ENCODE data around the gene PXMP2. TPM values are rescaled to one million over a fixed set of nuclear protein-coding genes. Genes with fewer than 3 reads are reported as not detected.
A peak's percentile ranks its signal among the peaks of the same experiment; 100 is the strongest.
"Not testable (repeated sequence)": the region's sequence is repeated elsewhere in the genome, so short reads cannot be mapped to it uniquely, and the experiment has no call there.

Gene PXMP2
- total and polyA plus RNA-seq, 2 donors from 2014 or later = 23.4 to 90.9 TPM

GRCh38 chr12:132746613-132747012 is 59.2 kb downstream of the PXMP2 start:
- Histone ChIP-seq H3K27ac (ENCODE audit: low read depth in 2 of 2, low read length in 2 of 2) (no peak overlapping the region), H3K36me3 (ENCODE audit: control insufficient read depth in 2 of 3, insufficient read depth in 3 of 3, low read length in 3 of 3) (peaks cover 23 to 73% (median 45%) of the 10 kb centered on the region in 3 donors), H3K4me3 (ENCODE audit: low read length in 3 of 3) (no peak overlapping the region), H3K4me1 (ENCODE audit: control insufficient read depth in 2 of 3, insufficient read depth in 2 of 3, low read depth in 1 of 3, low read length in 3 of 3) (no peaks in the 10 kb centered on the region), H3K9me3 (ENCODE audit: control insufficient read depth in 2 of 3, insufficient read depth in 1 of 3, low read length in 3 of 3) (no peaks in the 10 kb centered on the region), H3K9ac (ENCODE audit: low read length in 3 of 3) (no peak overlapping the region), H3K27me3 (ENCODE audit: control insufficient read depth, insufficient read depth, low read length) (no peaks in the 10 kb centered on the region)
- intact Hi-C loops (cut with DNase I) = no loop called here
- no peak for DNase-seq
- TF ChIP-seq, protein P1, sequence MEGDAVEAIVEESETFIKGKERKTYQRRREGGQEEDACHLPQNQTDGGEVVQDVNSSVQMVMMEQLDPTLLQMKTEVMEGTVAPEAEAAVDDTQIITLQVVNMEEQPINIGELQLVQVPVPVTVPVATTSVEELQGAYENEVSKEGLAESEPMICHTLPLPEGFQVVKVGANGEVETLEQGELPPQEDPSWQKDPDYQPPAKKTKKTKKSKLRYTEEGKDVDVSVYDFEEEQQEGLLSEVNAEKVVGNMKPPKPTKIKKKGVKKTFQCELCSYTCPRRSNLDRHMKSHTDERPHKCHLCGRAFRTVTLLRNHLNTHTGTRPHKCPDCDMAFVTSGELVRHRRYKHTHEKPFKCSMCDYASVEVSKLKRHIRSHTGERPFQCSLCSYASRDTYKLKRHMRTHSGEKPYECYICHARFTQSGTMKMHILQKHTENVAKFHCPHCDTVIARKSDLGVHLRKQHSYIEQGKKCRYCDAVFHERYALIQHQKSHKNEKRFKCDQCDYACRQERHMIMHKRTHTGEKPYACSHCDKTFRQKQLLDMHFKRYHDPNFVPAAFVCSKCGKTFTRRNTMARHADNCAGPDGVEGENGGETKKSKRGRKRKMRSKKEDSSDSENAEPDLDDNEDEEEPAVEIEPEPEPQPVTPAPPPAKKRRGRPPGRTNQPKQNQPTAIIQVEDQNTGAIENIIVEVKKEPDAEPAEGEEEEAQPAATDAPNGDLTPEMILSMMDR (IDR thresholded peaks at IDR 0.05; ENCODE audit: borderline replicate concordance, extremely low read depth, insufficient read depth) = no peak
- FAIRE-seq = no peak

DNA sequence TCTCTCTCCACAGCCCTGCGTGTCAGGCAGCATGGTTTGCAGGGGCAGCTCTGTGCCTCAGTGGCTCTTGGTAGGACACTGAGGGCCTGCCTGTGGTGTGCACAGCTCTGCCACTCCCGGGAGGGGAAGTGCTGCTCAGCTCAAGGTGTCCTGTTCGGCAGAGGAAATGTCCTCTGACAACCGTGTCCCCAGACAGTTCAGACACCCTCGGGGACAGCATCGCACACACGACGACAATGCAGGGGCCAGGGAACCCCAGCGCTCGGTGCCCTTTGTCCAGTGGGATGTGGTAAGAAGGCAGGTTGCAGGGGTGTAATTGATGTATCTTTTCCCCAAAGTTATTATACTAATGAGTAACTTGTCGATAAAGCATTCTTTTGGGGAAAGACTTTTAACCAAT is 60.0 kb downstream of the PXMP2 start:
- Histone ChIP-seq H3K9me3 (ENCODE audit: control insufficient read depth in 2 of 3, insufficient read depth in 1 of 3, low read length in 3 of 3) (no peaks in the 10 kb centered on the region), H3K4me1 (ENCODE audit: control insufficient read depth in 2 of 3, insufficient read depth in 2 of 3, low read depth in 1 of 3, low read length in 3 of 3) (no peaks in the 10 kb centered on the region), H3K9ac (ENCODE audit: low read length in 3 of 3) (no peak overlapping the region), H3K36me3 (ENCODE audit: control insufficient read depth in 2 of 3, insufficient read depth in 3 of 3, low read length in 3 of 3) (peaks cover 20 to 65% (median 44%) of the 10 kb centered on the region in 3 donors), H3K4me3 (ENCODE audit: low read length in 3 of 3) (no peak overlapping the region), H3K27ac (ENCODE audit: low read depth in 2 of 2, low read length in 2 of 2) (no peak overlapping the region), H3K27me3 (ENCODE audit: control insufficient read depth, insufficient read depth, low read length) (no peaks in the 10 kb centered on the region)
- DNase-seq (peak in 1 of 5 donors; percentile 32), FAIRE-seq (no peak)
- intact Hi-C loops (cut with DNase I) = no loop called here
- TF ChIP-seq, protein P1 (IDR thresholded peaks at IDR 0.05; ENCODE audit: borderline replicate concordance, extremely low read depth, insufficient read depth) = no peak

- no peak overlapping the region for H3K9ac ChIP-seq (ENCODE audit: low read length in 3 of 3)
- intact Hi-C loops (cut with DNase I) = no loop called here
- H3K27ac ChIP-seq (ENCODE audit: low read depth in 2 of 2, low read length in 2 of 2) = no peak overlapping the region
- FAIRE-seq = no peak
- DNase-seq = peak in 1 of 5 donors; percentile 43
- TF ChIP-seq, protein P1 (IDR thresholded peaks at IDR 0.05; ENCODE audit: borderline replicate concordance, extremely low read depth, insufficient read depth) = no peak
- no peaks in the 10 kb centered on the region for H3K9me3 ChIP-seq (ENCODE audit: control insufficient read depth in 2 of 3, insufficient read depth in 1 of 3, low read length in 3 of 3)
- H3K4me3 ChIP-seq (ENCODE audit: low read length in 3 of 3) = no peak overlapping the region
- H3K36me3 ChIP-seq (ENCODE audit: control insufficient read depth in 2 of 3, insufficient read depth in 3 of 3, low read length in 3 of 3) = peaks cover 15 to 64% (median 39%) of the 10 kb centered on the region in 3 donors
- no peaks in the 10 kb centered on the region for H3K4me1 ChIP-seq (ENCODE audit: control insufficient read depth in 2 of 3, insufficient read depth in 2 of 3, low read depth in 1 of 3, low read length in 3 of 3)
- no peaks in the 10 kb centered on the region for H3K27me3 ChIP-seq (ENCODE audit: control insufficient read depth, insufficient read depth, low read length)
Observed at GRCh38 chr12:132747896-132748295, 60.5 kb downstream of the PXMP2 start.

GRCh38 chr12:132748319-132748718 is 60.9 kb downstream of the PXMP2 start:
- peaks cover 15 to 66% (median 37%) of the 10 kb centered on the region in 3 donors for H3K36me3 ChIP-seq (ENCODE audit: control insufficient read depth in 2 of 3, insufficient read depth in 3 of 3, low read length in 3 of 3)
- H3K4me1 ChIP-seq (ENCODE audit: control insufficient read depth in 2 of 3, insufficient read depth in 2 of 3, low read depth in 1 of 3, low read length in 3 of 3) = no peaks in the 10 kb centered on the region
- no peak for FAIRE-seq
- no peak overlapping the region for H3K9ac ChIP-seq (ENCODE audit: low read length in 3 of 3)
- no peak overlapping the region for H3K4me3 ChIP-seq (ENCODE audit: low read length in 3 of 3)
- TF ChIP-seq, protein P1 (IDR thresholded peaks at IDR 0.05; ENCODE audit: borderline replicate concordance, extremely low read depth, insufficient read depth) = no peak
- H3K27ac ChIP-seq (ENCODE audit: low read depth in 2 of 2, low read length in 2 of 2) = no peak overlapping the region
- no peaks in the 10 kb centered on the region for H3K27me3 ChIP-seq (ENCODE audit: control insufficient read depth, insufficient read depth, low read length)
- no peaks in the 10 kb centered on the region for H3K9me3 ChIP-seq (ENCODE audit: control insufficient read depth in 2 of 3, insufficient read depth in 1 of 3, low read length in 3 of 3)
- DNase-seq = peak in 1 of 5 donors; percentile 43
- intact Hi-C loops (cut with DNase I) = no loop called here

DNA sequence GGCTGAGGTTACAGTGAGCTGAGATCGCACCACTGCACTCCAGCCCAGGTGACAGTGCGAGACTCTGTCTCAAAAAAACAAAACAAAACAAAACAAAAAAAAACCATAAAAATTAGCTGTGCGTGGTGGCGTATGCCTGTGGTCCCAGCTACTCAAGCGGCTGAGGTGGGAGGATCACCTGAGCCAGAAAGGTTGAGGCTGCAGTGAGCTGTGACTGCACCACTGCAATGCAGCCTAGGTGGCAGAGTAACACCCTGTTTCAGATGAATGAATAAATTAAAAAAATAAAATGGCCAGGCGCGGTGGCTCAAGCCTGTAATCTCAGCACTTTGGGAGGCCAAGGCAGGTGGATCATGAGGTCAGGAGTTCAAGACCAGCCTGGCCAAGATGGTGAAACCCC is 66.3 kb downstream of the PXMP2 start:
- FAIRE-seq; H3K9ac ChIP-seq (ENCODE audit: low read length in 3 of 3); H3K4me3 ChIP-seq (ENCODE audit: low read length in 3 of 3); H3K27me3 ChIP-seq (ENCODE audit: control insufficient read depth, insufficient read depth, low read length); H3K9me3 ChIP-seq (ENCODE audit: control insufficient read depth in 2 of 3, insufficient read depth in 1 of 3, low read length in 3 of 3); H3K4me1 ChIP-seq (ENCODE audit: control insufficient read depth in 2 of 3, insufficient read depth in 2 of 3, low read depth in 1 of 3, low read length in 3 of 3); H3K27ac ChIP-seq (ENCODE audit: low read depth in 2 of 2, low read length in 2 of 2); intact Hi-C loops (cut with DNase I): not testable (repeated sequence)
- peak in 1 of 5 donors; percentile 10 for DNase-seq
- peaks cover 4 to 30% (median 15%) of the 10 kb centered on the region in 3 donors for H3K36me3 ChIP-seq (ENCODE audit: control insufficient read depth in 2 of 3, insufficient read depth in 3 of 3, low read length in 3 of 3)
